Tibial nerve (tissue), 4 donors: Measurements from ENCODE around the gene GPX4.

Source experiments
- EP300 ChIP-seq, 2 donors: sonication (generic); formaldehyde crosslinking; IDR thresholded peaks; one replicate each; pipeline ENCODE4 v1.6.1; 2017; ENCODE audit warnings: antibody characterized with exemption in 2 of 2, mild to moderate bottlenecking in 1 of 2
- POLR2A ChIP-seq, 2 donors: fragments of 450-650 bp; IDR thresholded peaks; one replicate each; pipeline ENCODE4 v1.6.1; 2017; ENCODE audit warnings: antibody characterized with exemption in 2 of 2, mild to moderate bottlenecking in 2 of 2, moderate library complexity in 2 of 2
- TF ChIP-seq, protein P1 (sequence below), 5 experiments: fragments of 200-600 bp in 3 of 5; fragments of 450-650 bp in 2 of 5; sonication (generic) in 3 of 5; IDR thresholded peaks; one replicate each; pipeline ENCODE4 v1.5.1; 2016 to 2019; ENCODE audit warnings: antibody characterized with exemption in 5 of 5, mild to moderate bottlenecking in 3 of 5, moderate library complexity in 2 of 5

DNA sequence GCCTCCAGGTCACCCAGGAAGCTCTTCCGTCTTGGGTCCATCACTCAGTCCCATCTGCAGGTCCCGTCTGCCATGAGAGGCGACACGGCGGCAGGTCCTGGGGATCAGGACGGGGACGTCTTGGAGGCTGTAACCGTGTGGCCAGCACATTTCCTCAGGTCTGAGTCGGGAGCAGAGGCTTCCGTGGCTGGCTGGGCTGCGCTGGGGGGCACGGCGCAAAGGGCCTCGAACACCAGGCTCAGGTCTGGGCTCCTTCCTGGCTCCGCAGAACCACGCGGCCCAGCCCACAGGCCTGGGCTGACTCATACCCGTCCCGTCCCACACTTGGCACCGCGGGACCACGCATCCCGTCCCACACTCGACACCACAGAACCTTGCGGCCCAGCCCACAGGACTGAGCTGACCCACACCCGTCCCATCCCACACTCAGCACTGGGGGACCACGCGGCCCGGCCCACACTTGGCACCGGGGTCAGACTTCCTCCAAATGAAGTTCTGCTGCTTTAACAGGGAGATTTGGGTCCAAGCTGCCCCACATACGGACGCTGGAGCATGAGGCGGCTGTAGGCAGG lies 40.1 kb downstream of the GPX4 start:
- TF ChIP-seq, protein P1, sequence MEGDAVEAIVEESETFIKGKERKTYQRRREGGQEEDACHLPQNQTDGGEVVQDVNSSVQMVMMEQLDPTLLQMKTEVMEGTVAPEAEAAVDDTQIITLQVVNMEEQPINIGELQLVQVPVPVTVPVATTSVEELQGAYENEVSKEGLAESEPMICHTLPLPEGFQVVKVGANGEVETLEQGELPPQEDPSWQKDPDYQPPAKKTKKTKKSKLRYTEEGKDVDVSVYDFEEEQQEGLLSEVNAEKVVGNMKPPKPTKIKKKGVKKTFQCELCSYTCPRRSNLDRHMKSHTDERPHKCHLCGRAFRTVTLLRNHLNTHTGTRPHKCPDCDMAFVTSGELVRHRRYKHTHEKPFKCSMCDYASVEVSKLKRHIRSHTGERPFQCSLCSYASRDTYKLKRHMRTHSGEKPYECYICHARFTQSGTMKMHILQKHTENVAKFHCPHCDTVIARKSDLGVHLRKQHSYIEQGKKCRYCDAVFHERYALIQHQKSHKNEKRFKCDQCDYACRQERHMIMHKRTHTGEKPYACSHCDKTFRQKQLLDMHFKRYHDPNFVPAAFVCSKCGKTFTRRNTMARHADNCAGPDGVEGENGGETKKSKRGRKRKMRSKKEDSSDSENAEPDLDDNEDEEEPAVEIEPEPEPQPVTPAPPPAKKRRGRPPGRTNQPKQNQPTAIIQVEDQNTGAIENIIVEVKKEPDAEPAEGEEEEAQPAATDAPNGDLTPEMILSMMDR (IDR thresholded peaks at IDR 0.05) = no peak
- TF ChIP-seq EP300 (IDR thresholded peaks at IDR 0.05) = no peak
- TF ChIP-seq POLR2A (IDR thresholded peaks at IDR 0.05) = no peak
